Trophoblast cell (in vitro differentiated cells and primary cell): ENCODE data around the gene BTBD17.

Source experiments
- DNase-seq, 2 donors: peaks; one replicate each; pipeline ENCODE4 v3.0.0-alpha.2; 2016
- H2AFZ ChIP-seq: 2 replicates; pipeline ENCODE4 v1.6.1; 2013; ENCODE audit warnings: low read length, moderate library complexity, mild to moderate bottlenecking; ENCODE audit not compliant: insufficient read depth, poor library complexity
- H2AK5ac ChIP-seq: 2 replicates; pipeline ENCODE4 v1.6.1; 2013; ENCODE audit warnings: mild to moderate bottlenecking, low read length
- H2BK120ac ChIP-seq: 2 replicates; pipeline ENCODE4 v1.6.1; 2013; ENCODE audit warnings: low read length, mild to moderate bottlenecking, moderate library complexity; ENCODE audit not compliant: insufficient read depth, poor library complexity
- H2BK12ac ChIP-seq: 2 replicates; pipeline ENCODE4 v1.6.1; 2013; ENCODE audit warnings: mild to moderate bottlenecking, low read length, moderate library complexity
- H2BK5ac ChIP-seq: 2 replicates; pipeline ENCODE4 v1.6.1; 2013; ENCODE audit warnings: low read length, low read depth, moderate library complexity, mild to moderate bottlenecking; ENCODE audit not compliant: poor library complexity
- H3K14ac ChIP-seq: 2 replicates; pipeline ENCODE4 v1.6.1; 2013; ENCODE audit warnings: mild to moderate bottlenecking, low read length
- H3K18ac ChIP-seq: 2 replicates; pipeline ENCODE4 v1.6.1; 2013; ENCODE audit warnings: mild to moderate bottlenecking, low read length
- H3K23ac ChIP-seq: 2 replicates; pipeline ENCODE4 v1.6.1; 2013; ENCODE audit warnings: low read length
- H3K27ac ChIP-seq: 2 replicates; pipeline ENCODE4 v1.5.1; 2013; ENCODE audit warnings: low read depth, mild to moderate bottlenecking, inconsistent platforms, low read length, moderate library complexity
- H3K27me3 ChIP-seq: 2 replicates; pipeline ENCODE4 v1.6.1; 2013; ENCODE audit warnings: inconsistent platforms, mild to moderate bottlenecking, low read length, moderate library complexity; ENCODE audit not compliant: insufficient read depth
- H3K36me3 ChIP-seq, 2 experiments: 1 replicate in 1 of 2; 2 replicates in 1 of 2; pipeline ENCODE4 v1.6.1; 2013; ENCODE audit warnings: low read length in 2 of 2, mild to moderate bottlenecking in 2 of 2, moderate library complexity in 1 of 2; ENCODE audit not compliant: insufficient read depth in 2 of 2, control insufficient read depth in 1 of 2
- H3K4ac ChIP-seq: 2 replicates; pipeline ENCODE4 v1.6.1; 2013; ENCODE audit warnings: low read depth, mild to moderate bottlenecking, low read length, moderate library complexity
- H3K4me1 ChIP-seq, 2 experiments: 1 replicate in 1 of 2; 2 replicates in 1 of 2; pipeline ENCODE4 v1.6.1; 2013; ENCODE audit warnings: low read length in 2 of 2, mild to moderate bottlenecking in 2 of 2, moderate library complexity in 1 of 2; ENCODE audit not compliant: insufficient read depth in 2 of 2, control insufficient read depth in 1 of 2
- H3K4me2 ChIP-seq: 2 replicates; pipeline ENCODE4 v1.6.1; 2013; ENCODE audit warnings: inconsistent platforms, mild to moderate bottlenecking, low read length, moderate library complexity
- H3K4me3 ChIP-seq: 2 replicates; pipeline ENCODE4 v1.5.1; 2013; ENCODE audit warnings: mild to moderate bottlenecking, low read depth, low read length, inconsistent platforms
- H3K79me1 ChIP-seq: one replicate; pipeline ENCODE4 v1.6.1; 2013; ENCODE audit warnings: low read length
- H3K79me2 ChIP-seq: 2 replicates; pipeline ENCODE4 v1.6.1; 2013; ENCODE audit warnings: low read length, mild to moderate bottlenecking; ENCODE audit not compliant: control insufficient read depth, insufficient read depth, poor library complexity
- H3K9ac ChIP-seq: 2 replicates; pipeline ENCODE4 v1.6.1; 2013; ENCODE audit warnings: mild to moderate bottlenecking, low read length
- H3K9me3 ChIP-seq: 2 replicates; pipeline ENCODE4 v1.6.1; 2013; ENCODE audit warnings: low read depth, mild to moderate bottlenecking, control low read depth, inconsistent platforms, low read length; ENCODE audit not compliant: insufficient read depth
- H4K12ac ChIP-seq: 2 replicates; pipeline ENCODE4 v1.6.1; 2013; ENCODE audit warnings: low read depth, mild to moderate bottlenecking, low read length, moderate library complexity
- H4K8ac ChIP-seq: 2 replicates; pipeline ENCODE4 v1.6.1; 2013; ENCODE audit warnings: low read depth, mild to moderate bottlenecking, low read length, moderate library complexity
- H4K91ac ChIP-seq: one replicate; pipeline ENCODE4 v1.6.1; 2013; ENCODE audit warnings: low read depth, mild to moderate bottlenecking, low read length, moderate library complexity
- WGBS: extraction: QIAGEN DNeasy Blood & Tissue Kit; methylation state at CpG from one replicate; pipeline ENCODE4 v1.1.7; 2013; ENCODE audit warnings: missing lambda C conversion rate; ENCODE audit not compliant: insufficient read length, insufficient coverage; ENCODE audit errors: extremely low coverage; 5-methylcytosine and 5-hydroxymethylcytosine counted together

BTBD17 gene

DNA sequence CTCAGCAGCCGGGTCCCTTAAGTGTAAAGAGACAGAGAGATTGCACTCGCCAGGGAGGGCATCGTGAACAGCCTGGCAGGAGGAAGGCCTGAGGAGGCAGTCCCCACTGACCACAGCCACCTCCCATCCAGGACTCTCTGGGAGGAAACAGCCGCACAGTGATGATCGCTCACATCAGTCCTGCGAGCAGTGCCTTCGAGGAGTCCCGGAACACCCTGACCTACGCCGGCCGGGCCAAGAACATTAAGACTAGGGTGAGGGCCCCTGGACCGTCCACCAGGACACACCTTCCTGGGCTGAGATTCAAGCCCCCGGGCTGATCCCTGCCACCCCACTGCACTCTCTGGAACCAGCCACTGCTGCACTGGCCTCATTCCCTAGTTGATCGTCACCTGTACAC lies 14.0 kb downstream of the BTBD17 start:
- Histone ChIP-seq H3K27ac (no peak overlapping the region), H3K4ac (no peak overlapping the region), H3K14ac (no peak overlapping the region), H3K27me3 (peaks cover 12% of the 10 kb centered on the region), H3K23ac (no peak overlapping the region), H3K79me2 (no peaks in the 10 kb centered on the region), H3K18ac (no peak overlapping the region), H2BK120ac (no peak overlapping the region), H3K79me1 (no peaks in the 10 kb centered on the region), H3K9ac (no peak overlapping the region), H2AFZ (no peak overlapping the region), H4K8ac (no peak overlapping the region), H3K4me1 (no peaks in the 10 kb centered on the region), H3K4me3 (peak overlapping the region; percentile 14), H2BK5ac (no peak overlapping the region), H4K91ac (no peak overlapping the region), H4K12ac (no peak overlapping the region), H3K4me2 (no peak overlapping the region), H2AK5ac (no peak overlapping the region), H2BK12ac (no peak overlapping the region), H3K36me3 (no peaks in the 10 kb centered on the region), H3K9me3 (peaks cover 7% of the 10 kb centered on the region)
- no peak for DNase-seq
- WGBS = no CpG with 5 or more reads among the region's 14 CpGs

DNA sequence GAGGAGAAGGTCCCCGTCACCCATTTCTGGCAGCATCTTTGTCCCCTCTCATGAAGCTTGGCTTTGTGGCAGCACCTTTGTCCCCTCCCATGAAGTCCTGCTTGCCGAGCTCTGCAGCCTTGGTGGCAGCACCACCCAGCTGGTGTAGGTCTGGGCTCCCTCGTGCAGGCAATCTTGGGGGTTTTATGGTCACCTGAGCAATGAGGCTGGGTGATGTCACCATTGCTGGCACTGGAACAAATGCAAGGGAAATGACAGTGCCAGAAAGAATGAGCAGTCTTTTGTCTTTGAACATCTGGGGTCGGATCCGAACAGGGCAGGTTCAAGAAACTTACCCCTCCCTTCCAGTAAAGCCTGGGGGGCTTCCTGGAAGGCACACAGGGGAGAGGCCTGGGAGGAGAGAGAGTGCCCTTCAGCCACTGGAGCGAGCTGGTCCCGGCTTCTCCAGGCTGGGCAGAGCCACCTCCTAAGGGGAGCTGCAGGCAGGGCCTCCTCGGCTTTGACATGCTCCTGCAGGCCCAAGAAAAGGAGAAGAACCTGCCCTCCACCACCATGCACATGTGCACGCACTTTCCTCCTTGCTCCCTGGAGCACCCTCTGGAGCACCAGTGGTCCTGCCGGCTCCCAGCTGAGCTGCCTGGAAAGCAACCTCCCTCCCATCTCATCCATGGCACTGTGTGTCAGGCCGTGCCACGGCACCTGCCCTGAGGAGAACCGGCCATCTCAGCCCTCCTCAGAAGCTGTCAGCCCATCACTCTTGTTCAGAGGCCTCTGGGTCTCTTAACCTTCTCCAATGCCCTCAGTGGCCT lies 16.0 kb downstream of the BTBD17 start:
- Histone ChIP-seq H3K9me3 (peaks cover 5% of the 10 kb centered on the region), H3K4ac (no peak overlapping the region), H2BK12ac (no peak overlapping the region), H3K36me3 (no peaks in the 10 kb centered on the region), H3K14ac (no peak overlapping the region), H3K9ac (no peak overlapping the region), H3K27ac (no peak overlapping the region), H4K12ac (no peak overlapping the region), H3K79me1 (no peaks in the 10 kb centered on the region), H3K79me2 (no peaks in the 10 kb centered on the region), H3K18ac (no peak overlapping the region), H2BK120ac (no peak overlapping the region), H4K91ac (no peak overlapping the region), H3K27me3 (no peaks in the 10 kb centered on the region), H2BK5ac (no peak overlapping the region), H3K4me1 (no peaks in the 10 kb centered on the region), H2AFZ (no peak overlapping the region), H3K4me3 (no peak overlapping the region), H2AK5ac (no peak overlapping the region), H3K4me2 (no peak overlapping the region), H4K8ac (no peak overlapping the region), H3K23ac (no peak overlapping the region)
- WGBS = no CpG with 5 or more reads among the region's 13 CpGs
- DNase-seq = no peak

DNA sequence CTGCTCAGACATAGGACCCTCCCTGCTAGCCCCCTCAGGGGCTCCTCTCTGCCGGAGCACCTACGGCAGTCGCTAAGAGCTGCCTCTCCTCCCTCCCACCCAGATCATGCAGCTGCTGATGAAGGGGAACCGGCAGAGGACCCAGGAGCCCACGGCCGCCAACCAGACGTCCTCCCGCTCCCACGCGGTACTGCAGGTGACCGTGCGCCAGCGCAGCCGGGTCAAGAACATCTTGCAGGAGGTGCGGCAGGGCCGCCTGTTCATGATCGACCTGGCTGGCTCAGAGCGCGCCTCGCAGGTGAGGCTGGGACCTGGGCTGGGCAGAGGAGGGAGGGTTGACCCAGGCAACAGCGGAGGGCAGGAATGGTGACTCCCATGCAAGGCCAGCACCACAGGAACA lies 17.0 kb downstream of the BTBD17 start:
- Histone ChIP-seq H3K4ac (no peak overlapping the region), H3K9me3 (peaks cover 3% of the 10 kb centered on the region), H2BK12ac (no peak overlapping the region), H2BK120ac (no peak overlapping the region), H4K91ac (no peak overlapping the region), H3K4me2 (no peak overlapping the region), H3K23ac (no peak overlapping the region), H3K27ac (no peak overlapping the region), H2AFZ (no peak overlapping the region), H3K4me1 (no peaks in the 10 kb centered on the region), H3K36me3 (no peaks in the 10 kb centered on the region), H3K4me3 (no peak overlapping the region), H3K27me3 (no peaks in the 10 kb centered on the region), H3K9ac (no peak overlapping the region), H3K14ac (no peak overlapping the region), H4K12ac (no peak overlapping the region), H4K8ac (no peak overlapping the region), H2AK5ac (no peak overlapping the region), H2BK5ac (no peak overlapping the region), H3K79me2 (no peaks in the 10 kb centered on the region), H3K79me1 (no peaks in the 10 kb centered on the region), H3K18ac (no peak overlapping the region)
- no CpG with 5 or more reads among the region's 21 CpGs for WGBS
- no peak for DNase-seq

DNA sequence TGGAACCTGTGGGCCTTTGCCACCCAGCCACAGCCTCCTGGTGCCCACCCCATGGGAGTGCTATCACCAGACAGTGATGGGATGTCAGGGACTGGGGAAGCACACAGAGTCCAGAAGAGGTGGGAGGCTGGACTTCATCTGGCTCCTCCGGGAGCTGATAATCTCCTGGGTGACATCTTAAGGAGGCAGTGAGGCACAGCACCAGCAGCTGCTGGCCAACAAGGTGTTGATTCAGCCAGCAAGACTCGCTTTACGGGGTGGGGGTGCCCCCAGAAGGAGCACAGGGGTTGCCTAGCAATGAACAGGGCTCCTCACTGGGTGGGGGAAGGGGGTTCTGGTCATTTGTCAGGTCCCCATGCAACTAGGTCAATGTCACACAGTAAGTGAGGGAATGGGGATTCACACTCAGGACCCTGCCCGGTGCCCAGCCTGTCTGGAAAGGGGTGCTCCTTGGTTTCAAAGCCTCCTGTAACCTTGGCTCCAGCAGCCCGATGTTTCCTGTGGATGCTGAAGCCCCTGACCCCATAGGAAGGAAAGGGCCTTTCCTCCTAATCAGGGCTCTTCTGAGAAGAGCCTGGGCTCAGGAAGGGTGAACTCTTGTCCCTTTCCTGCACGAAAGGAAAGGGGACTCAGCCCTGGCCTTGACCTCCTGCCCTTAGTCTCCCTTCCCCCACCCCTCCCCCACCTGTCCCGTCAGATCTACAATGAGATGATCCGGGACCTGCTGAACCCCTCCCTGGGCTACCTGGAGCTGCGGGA lies 18.0 kb downstream of the BTBD17 start:
- Histone ChIP-seq H2AK5ac (no peak overlapping the region), H3K23ac (no peak overlapping the region), H3K27ac (no peak overlapping the region), H2BK5ac (no peak overlapping the region), H2BK12ac (no peak overlapping the region), H4K91ac (no peak overlapping the region), H3K9ac (no peak overlapping the region), H3K4me1 (no peaks in the 10 kb centered on the region), H3K18ac (no peak overlapping the region), H4K8ac (no peak overlapping the region), H3K27me3 (no peaks in the 10 kb centered on the region), H2BK120ac (no peak overlapping the region), H4K12ac (no peak overlapping the region), H3K36me3 (no peaks in the 10 kb centered on the region), H3K79me1 (no peaks in the 10 kb centered on the region), H3K9me3 (peaks cover 3% of the 10 kb centered on the region), H3K4ac (no peak overlapping the region), H3K79me2 (no peaks in the 10 kb centered on the region), H3K4me3 (no peak overlapping the region), H3K4me2 (no peak overlapping the region), H3K14ac (no peak overlapping the region), H2AFZ (no peak overlapping the region)
- no peak for DNase-seq
- no CpG with 5 or more reads among the region's 9 CpGs for WGBS
